Measurements from ENCODE around the gene WDR41. TPM values are rescaled to one million over a fixed set of nuclear protein-coding genes. Genes with fewer than 3 reads are reported as not detected.

Gene WDR41
- total and polyA plus RNA-seq, 2 of the 4 experiments (the other 2 are of a cell fraction): 38.1 to 72.1 TPM

GRCh38 chr5:77427998-77428397, 64.1 kb downstream of the WDR41 start:
- no peak for ATAC-seq (ENCODE audit: low read depth)
- Histone ChIP-seq H3K9me3 (ENCODE audit: control insufficient read depth, insufficient read depth, low read length) (no peaks in the 10 kb centered on the region), H3K9ac (ENCODE audit: low read depth, low read length) (peak overlapping the region; percentile 39; the same call in 1 of the 2 replicates), H2AK9ac (replicated peaks; ENCODE audit: low read depth, low read length, poor library complexity) (no peak overlapping the region), H2BK120ac (ENCODE audit: low read depth, low read length) (no peak overlapping the region), H3K27ac (ENCODE audit: insufficient read depth, low read length) (no peak overlapping the region), H2BK15ac (ENCODE audit: low read depth, low read length) (no peak overlapping the region), H3K79me1 (ENCODE audit: low read depth in 1 of 2, low read length in 2 of 2) (peaks cover 0 to 7% of the 10 kb centered on the region in 2 experiments; a peak in 1 of 4 replicates), H4K5ac (ENCODE audit: low read depth, low read length) (no peak overlapping the region), H3K4me3 (ENCODE audit: insufficient read depth, low read depth, low read length) (no peak overlapping the region), H4K20me1 (ENCODE audit: insufficient read depth, low read length) (no peaks in the 10 kb centered on the region), H2AFZ (replicated peaks; ENCODE audit: low read length, poor library complexity) (no peak overlapping the region), H3K4ac (ENCODE audit: low read depth, low read length) (no peak overlapping the region), H3K9me1 (ENCODE audit: insufficient read depth, low read length) (peaks cover 20% of the 10 kb centered on the region), H4K91ac (ENCODE audit: insufficient read depth, low read depth, low read length) (no peak overlapping the region), H3K4me2 (ENCODE audit: low read depth, low read length) (peak overlapping the region; percentile 59), H2BK20ac (ENCODE audit: low read depth, low read length) (0 out of 2 replicates have a peak overlapping the region, but pooled peaks have one; percentile 12), H3K4me1 (ENCODE audit: control insufficient read depth, insufficient read depth, low read length) (peaks cover 22% of the 10 kb centered on the region), H4K8ac (ENCODE audit: low read depth in 2 of 2, low read length in 2 of 2) (no peak overlapping the region), H2BK5ac (ENCODE audit: low read depth, low read length, poor library complexity, severe bottlenecking) (no peak overlapping the region), H3K23ac (ENCODE audit: low read depth, low read length) (no peak overlapping the region), H3K18ac (ENCODE audit: low read depth, low read length) (no peak overlapping the region), H3K36me3 (ENCODE audit: control insufficient read depth, insufficient read depth, low read length) (peaks cover 3% of the 10 kb centered on the region), H3K27me3 (ENCODE audit: control insufficient read depth, insufficient read depth, low read length) (no peaks in the 10 kb centered on the region), H3K14ac (replicated peaks; ENCODE audit: low read depth, low read length) (no peak overlapping the region), H2AK5ac (ENCODE audit: low read depth, low read length) (no peak overlapping the region), H3K56ac (ENCODE audit: extremely low read depth, insufficient read depth, low read length) (no peak overlapping the region)
- in situ Hi-C loops (cut with MboI; ENCODE audit: low sequenced_read_pairs) (no loop called here), intact Hi-C loops (cut with micrococcal nuclease) (loop anchor here (5.0 kb wide), 1 partner anchor 64 kb away; the partner anchor contains the start of gene WDR41), dilution Hi-C loops (cut with HindIII; ENCODE audit: low sequenced_read_pairs, unreplicated experiment) (no loop called here)
- TF ChIP-seq RFX5 (IDR thresholded peaks at IDR 0.05; ENCODE audit: low read depth, low read length): no peak
- TF ChIP-seq ELK1 (IDR thresholded peaks at IDR 0.05; ENCODE audit: borderline replicate concordance, low read depth, low read length): no peak
- TF ChIP-seq FOS (IDR thresholded peaks at IDR 0.05; ENCODE audit: low read depth, low read length): no peak
- no peak for TF ChIP-seq MAFK (IDR thresholded peaks at IDR 0.05; ENCODE audit: low read depth, low read length)
- TF ChIP-seq SMC3 (IDR thresholded peaks at IDR 0.05; ENCODE audit: low read depth, low read length): no peak
- no peak for TF ChIP-seq NFE2L2 (IDR thresholded peaks at IDR 0.05; ENCODE audit: low read depth, low read length)
- no peak for TF ChIP-seq POLR2A (IDR thresholded peaks at IDR 0.05; ENCODE audit: low read depth, low read length)
- no peak for TF ChIP-seq BHLHE40 (IDR thresholded peaks at IDR 0.05; ENCODE audit: low read depth, low read length)
- no peak for DNase-seq
- ChIA-PET CTCF (interaction anchor here (1.1 kb wide), 1 partner anchor 20 kb away, joined by 3 read pairs; no protein-coding TSS in a partner anchor), POLR2A (ENCODE audit: unreplicated experiment) (no interaction called here)
- no TSS peak for BruUV-seq (replicated peaks)

Measured in IMR-90 (cell line).